Trophoblast cell (in vitro differentiated cells and primary cell): ENCODE data around the gene RBM23. TPM values are rescaled to one million over a fixed set of nuclear protein-coding genes. Genes with fewer than 3 reads are reported as not detected.
"Not testable (repeated sequence)": the region's sequence is repeated elsewhere in the genome, so short reads cannot be mapped to it uniquely, and the experiment has no call there.

ENCODE experiments used
- DNase-seq, 2 donors: peaks; one replicate each; pipeline ENCODE4 v3.0.0-alpha.2; 2016
- H2AFZ ChIP-seq: 2 replicates; pipeline ENCODE4 v1.6.1; 2013; ENCODE audit warnings: low read length, moderate library complexity, mild to moderate bottlenecking; ENCODE audit not compliant: insufficient read depth, poor library complexity
- H2AK5ac ChIP-seq: 2 replicates; pipeline ENCODE4 v1.6.1; 2013; ENCODE audit warnings: mild to moderate bottlenecking, low read length
- H2BK120ac ChIP-seq: 2 replicates; pipeline ENCODE4 v1.6.1; 2013; ENCODE audit warnings: low read length, mild to moderate bottlenecking, moderate library complexity; ENCODE audit not compliant: insufficient read depth, poor library complexity
- H2BK12ac ChIP-seq: 2 replicates; pipeline ENCODE4 v1.6.1; 2013; ENCODE audit warnings: mild to moderate bottlenecking, low read length, moderate library complexity
- H2BK5ac ChIP-seq: 2 replicates; pipeline ENCODE4 v1.6.1; 2013; ENCODE audit warnings: low read length, low read depth, moderate library complexity, mild to moderate bottlenecking; ENCODE audit not compliant: poor library complexity
- H3K14ac ChIP-seq: 2 replicates; pipeline ENCODE4 v1.6.1; 2013; ENCODE audit warnings: mild to moderate bottlenecking, low read length
- H3K18ac ChIP-seq: 2 replicates; pipeline ENCODE4 v1.6.1; 2013; ENCODE audit warnings: mild to moderate bottlenecking, low read length
- H3K23ac ChIP-seq: 2 replicates; pipeline ENCODE4 v1.6.1; 2013; ENCODE audit warnings: low read length
- H3K27ac ChIP-seq: 2 replicates; pipeline ENCODE4 v1.5.1; 2013; ENCODE audit warnings: low read depth, mild to moderate bottlenecking, inconsistent platforms, low read length, moderate library complexity
- H3K27me3 ChIP-seq: 2 replicates; pipeline ENCODE4 v1.6.1; 2013; ENCODE audit warnings: inconsistent platforms, mild to moderate bottlenecking, low read length, moderate library complexity; ENCODE audit not compliant: insufficient read depth
- H3K36me3 ChIP-seq, 2 experiments: 1 replicate in 1 of 2; 2 replicates in 1 of 2; pipeline ENCODE4 v1.6.1; 2013; ENCODE audit warnings: low read length in 2 of 2, mild to moderate bottlenecking in 2 of 2, moderate library complexity in 1 of 2; ENCODE audit not compliant: insufficient read depth in 2 of 2, control insufficient read depth in 1 of 2
- H3K4ac ChIP-seq: 2 replicates; pipeline ENCODE4 v1.6.1; 2013; ENCODE audit warnings: low read depth, mild to moderate bottlenecking, low read length, moderate library complexity
- H3K4me1 ChIP-seq, 2 experiments: 1 replicate in 1 of 2; 2 replicates in 1 of 2; pipeline ENCODE4 v1.6.1; 2013; ENCODE audit warnings: low read length in 2 of 2, mild to moderate bottlenecking in 2 of 2, moderate library complexity in 1 of 2; ENCODE audit not compliant: insufficient read depth in 2 of 2, control insufficient read depth in 1 of 2
- H3K4me2 ChIP-seq: 2 replicates; pipeline ENCODE4 v1.6.1; 2013; ENCODE audit warnings: inconsistent platforms, mild to moderate bottlenecking, low read length, moderate library complexity
- H3K4me3 ChIP-seq: 2 replicates; pipeline ENCODE4 v1.5.1; 2013; ENCODE audit warnings: mild to moderate bottlenecking, low read depth, low read length, inconsistent platforms
- H3K79me1 ChIP-seq: one replicate; pipeline ENCODE4 v1.6.1; 2013; ENCODE audit warnings: low read length
- H3K79me2 ChIP-seq: 2 replicates; pipeline ENCODE4 v1.6.1; 2013; ENCODE audit warnings: low read length, mild to moderate bottlenecking; ENCODE audit not compliant: control insufficient read depth, insufficient read depth, poor library complexity
- H3K9ac ChIP-seq: 2 replicates; pipeline ENCODE4 v1.6.1; 2013; ENCODE audit warnings: mild to moderate bottlenecking, low read length
- H3K9me3 ChIP-seq: 2 replicates; pipeline ENCODE4 v1.6.1; 2013; ENCODE audit warnings: low read depth, mild to moderate bottlenecking, control low read depth, inconsistent platforms, low read length; ENCODE audit not compliant: insufficient read depth
- H4K12ac ChIP-seq: 2 replicates; pipeline ENCODE4 v1.6.1; 2013; ENCODE audit warnings: low read depth, mild to moderate bottlenecking, low read length, moderate library complexity
- H4K8ac ChIP-seq: 2 replicates; pipeline ENCODE4 v1.6.1; 2013; ENCODE audit warnings: low read depth, mild to moderate bottlenecking, low read length, moderate library complexity
- H4K91ac ChIP-seq: one replicate; pipeline ENCODE4 v1.6.1; 2013; ENCODE audit warnings: low read depth, mild to moderate bottlenecking, low read length, moderate library complexity
- WGBS: extraction: QIAGEN DNeasy Blood & Tissue Kit; methylation state at CpG from one replicate; pipeline ENCODE4 v1.1.7; 2013; ENCODE audit warnings: missing lambda C conversion rate; ENCODE audit not compliant: insufficient read length, insufficient coverage; ENCODE audit errors: extremely low coverage; 5-methylcytosine and 5-hydroxymethylcytosine counted together
- polyA plus RNA-seq: library from polyadenylated mRNA; stranded (reverse); fragments of 200-250 nt; gene quantifications from 2 replicates; pipeline ENCODE4 v1.2.3, GENCODE V29; 2013

RBM23 gene
- 58.8 and 61.4 TPM in 2 replicates for polyA plus RNA-seq

- Histone ChIP-seq H4K91ac (peak within 1 kb of the TSS; percentile 95), H3K4me1 (peaks cover 7 to 13% of the 10 kb centered on the region in 2 experiments), H3K9ac (peak within 1 kb of the TSS; percentile 46), H3K79me1 (peaks cover 9% of the 10 kb centered on the region), H3K27me3 (no peaks in the 10 kb centered on the region), H3K18ac (peak within 1 kb of the TSS; percentile 95), H3K4me2 (peak within 1 kb of the TSS; percentile 68), H3K27ac (peak within 1 kb of the TSS; percentile 88), H2AK5ac (peak within 1 kb of the TSS; percentile 13), H3K79me2 (peaks cover 4% of the 10 kb centered on the region), H2BK12ac (no peak within 1 kb of the TSS), H3K23ac (no peak within 1 kb of the TSS), H4K8ac (peak within 1 kb of the TSS; percentile 98), H3K4ac (peak within 1 kb of the TSS; percentile 78), H3K36me3 (peaks cover 16 to 29% of the 10 kb centered on the region in 2 experiments), H2BK120ac (peak within 1 kb of the TSS; percentile 81), H2BK5ac (peak within 1 kb of the TSS; percentile 96), H3K4me3 (peak within 1 kb of the TSS; percentile 73), H2AFZ (peak within 1 kb of the TSS; percentile 69), H4K12ac (peak within 1 kb of the TSS; percentile 95), H3K9me3 (no peaks in the 10 kb centered on the region), H3K14ac (peak within 1 kb of the TSS; percentile 71)
- DNase-seq: peak; percentile 100
- WGBS: no CpG with 5 or more reads among the region's 46 CpGs
Observed at GRCh38 chr14:22918804-22919600, at the start of gene RBM23. TSS of gene RBM23 (minus strand) at chr14:22919149.

- no peak overlapping the region for H3K27ac ChIP-seq
- no peak overlapping the region for H2AK5ac ChIP-seq
- peaks cover 7 to 8% of the 10 kb centered on the region in 2 experiments for H3K36me3 ChIP-seq
- H3K27me3 ChIP-seq: no peaks in the 10 kb centered on the region
- no peak overlapping the region for H2BK120ac ChIP-seq
- H3K79me2 ChIP-seq: no peaks in the 10 kb centered on the region
- no peak overlapping the region for H2BK5ac ChIP-seq
- WGBS: no CpG with 5 or more reads among the region's 4 CpGs
- no peaks in the 10 kb centered on the region for H3K9me3 ChIP-seq
- H3K4ac ChIP-seq: no peak overlapping the region
- H3K9ac ChIP-seq: no peak overlapping the region
- H3K4me2 ChIP-seq: no peak overlapping the region
- no peak overlapping the region for H2AFZ ChIP-seq
- no peak overlapping the region for H3K4me3 ChIP-seq
- no peaks in the 10 kb centered on the region for H3K4me1 ChIP-seq
- H4K91ac ChIP-seq: no peak overlapping the region
- no peak for DNase-seq
- H4K8ac ChIP-seq: no peak overlapping the region
- H3K14ac ChIP-seq: no peak overlapping the region
- H3K18ac ChIP-seq: no peak overlapping the region
- no peak overlapping the region for H3K23ac ChIP-seq
- no peak overlapping the region for H4K12ac ChIP-seq
- no peaks in the 10 kb centered on the region for H3K79me1 ChIP-seq
- no peak overlapping the region for H2BK12ac ChIP-seq
Observed at GRCh38 chr14:22966783-22967269, 47.9 kb upstream of the RBM23 start.

- H2AFZ ChIP-seq, H4K8ac ChIP-seq, H3K27me3 ChIP-seq, H3K4me3 ChIP-seq, H3K18ac ChIP-seq, H3K9me3 ChIP-seq, H2BK12ac ChIP-seq, H3K36me3 ChIP-seq, H3K9ac ChIP-seq, H3K4ac ChIP-seq, H3K79me1 ChIP-seq, H3K4me1 ChIP-seq, H4K91ac ChIP-seq, H3K4me2 ChIP-seq, H3K27ac ChIP-seq, H2BK120ac ChIP-seq, H3K14ac ChIP-seq, H3K79me2 ChIP-seq, H2BK5ac ChIP-seq, H4K12ac ChIP-seq, H2AK5ac ChIP-seq, H3K23ac ChIP-seq: not testable (repeated sequence)
- WGBS: no CpG with 5 or more reads among the region's 15 CpGs
- DNase-seq: peak in 1 of 2 donors; percentile 24
Observed at GRCh38 chr14:22965916-22966782, 47.2 kb upstream of the RBM23 start.

GRCh38 chr14:22962061-22962676 is 43.2 kb upstream of the RBM23 start:
- no peak overlapping the region for H3K27ac ChIP-seq
- H3K79me2 ChIP-seq: peaks cover under 1% of the 10 kb centered on the region
- no peak overlapping the region for H2AFZ ChIP-seq
- no peak overlapping the region for H4K12ac ChIP-seq
- H3K18ac ChIP-seq: no peak overlapping the region
- H4K91ac ChIP-seq: no peak overlapping the region
- no peaks in the 10 kb centered on the region for H3K27me3 ChIP-seq
- no peak overlapping the region for H3K14ac ChIP-seq
- no peak overlapping the region for H2BK120ac ChIP-seq
- no peak overlapping the region for H3K4me3 ChIP-seq
- no peak overlapping the region for H2AK5ac ChIP-seq
- peaks cover 3% of the 10 kb centered on the region for H3K79me1 ChIP-seq
- H3K23ac ChIP-seq: no peak overlapping the region
- no peak overlapping the region for H4K8ac ChIP-seq
- H3K4me1 ChIP-seq: peaks cover 0 to 1% of the 10 kb centered on the region in 2 experiments
- DNase-seq: peak in 1 of 2 donors; percentile 41
- H3K4me2 ChIP-seq: no peak overlapping the region
- no peaks in the 10 kb centered on the region for H3K9me3 ChIP-seq
- H3K4ac ChIP-seq: no peak overlapping the region
- H2BK12ac ChIP-seq: no peak overlapping the region
- no peak overlapping the region for H3K9ac ChIP-seq
- WGBS: no CpG with 5 or more reads among the region's 6 CpGs
- no peaks in the 10 kb centered on the region for H3K36me3 ChIP-seq
- no peak overlapping the region for H2BK5ac ChIP-seq
